ENCODE measurements around the gene PIH1D1.

PIH1D1 gene

DNA sequence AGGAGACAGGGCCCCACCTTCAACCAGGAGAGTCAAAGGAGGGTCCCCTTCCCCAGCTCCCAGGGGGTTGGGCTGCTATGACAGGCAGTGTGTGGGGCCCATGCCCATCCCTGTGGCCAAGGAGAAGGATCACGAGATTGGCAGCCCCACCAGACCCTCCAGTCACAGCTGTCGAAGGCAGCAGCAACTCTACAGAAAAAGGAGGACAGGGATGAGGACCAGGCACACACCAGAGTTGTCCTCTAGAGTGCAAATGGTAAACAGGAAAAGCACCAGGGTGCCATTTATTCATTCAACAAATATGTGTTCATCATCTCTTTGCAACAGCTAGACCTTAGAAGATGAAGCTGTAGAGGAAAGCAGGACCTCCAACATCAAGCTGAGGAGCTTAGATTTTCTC lies 32.4 kb downstream of the PIH1D1 start:
- TF ChIP-seq, protein P1, sequence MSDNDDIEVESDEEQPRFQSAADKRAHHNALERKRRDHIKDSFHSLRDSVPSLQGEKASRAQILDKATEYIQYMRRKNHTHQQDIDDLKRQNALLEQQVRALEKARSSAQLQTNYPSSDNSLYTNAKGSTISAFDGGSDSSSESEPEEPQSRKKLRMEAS (IDR thresholded peaks at IDR 0.05; ENCODE audit: low read depth, low read length): no peak
- TF ChIP-seq, protein P2, sequence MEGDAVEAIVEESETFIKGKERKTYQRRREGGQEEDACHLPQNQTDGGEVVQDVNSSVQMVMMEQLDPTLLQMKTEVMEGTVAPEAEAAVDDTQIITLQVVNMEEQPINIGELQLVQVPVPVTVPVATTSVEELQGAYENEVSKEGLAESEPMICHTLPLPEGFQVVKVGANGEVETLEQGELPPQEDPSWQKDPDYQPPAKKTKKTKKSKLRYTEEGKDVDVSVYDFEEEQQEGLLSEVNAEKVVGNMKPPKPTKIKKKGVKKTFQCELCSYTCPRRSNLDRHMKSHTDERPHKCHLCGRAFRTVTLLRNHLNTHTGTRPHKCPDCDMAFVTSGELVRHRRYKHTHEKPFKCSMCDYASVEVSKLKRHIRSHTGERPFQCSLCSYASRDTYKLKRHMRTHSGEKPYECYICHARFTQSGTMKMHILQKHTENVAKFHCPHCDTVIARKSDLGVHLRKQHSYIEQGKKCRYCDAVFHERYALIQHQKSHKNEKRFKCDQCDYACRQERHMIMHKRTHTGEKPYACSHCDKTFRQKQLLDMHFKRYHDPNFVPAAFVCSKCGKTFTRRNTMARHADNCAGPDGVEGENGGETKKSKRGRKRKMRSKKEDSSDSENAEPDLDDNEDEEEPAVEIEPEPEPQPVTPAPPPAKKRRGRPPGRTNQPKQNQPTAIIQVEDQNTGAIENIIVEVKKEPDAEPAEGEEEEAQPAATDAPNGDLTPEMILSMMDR (IDR thresholded peaks at IDR 0.05; ENCODE audit: low read depth, low read length): no peak
- TF ChIP-seq MYC (IDR thresholded peaks at IDR 0.05; ENCODE audit: low read depth, low read length) (no peak), POLR2A (IDR thresholded peaks at IDR 0.05; ENCODE audit: extremely low read depth, insufficient read length) (no peak)
- H3K4me3 ChIP-seq (ENCODE audit: low read depth, low read length): no peak overlapping the region
- DNase-seq (ENCODE audit: low read depth): no peak

DNA sequence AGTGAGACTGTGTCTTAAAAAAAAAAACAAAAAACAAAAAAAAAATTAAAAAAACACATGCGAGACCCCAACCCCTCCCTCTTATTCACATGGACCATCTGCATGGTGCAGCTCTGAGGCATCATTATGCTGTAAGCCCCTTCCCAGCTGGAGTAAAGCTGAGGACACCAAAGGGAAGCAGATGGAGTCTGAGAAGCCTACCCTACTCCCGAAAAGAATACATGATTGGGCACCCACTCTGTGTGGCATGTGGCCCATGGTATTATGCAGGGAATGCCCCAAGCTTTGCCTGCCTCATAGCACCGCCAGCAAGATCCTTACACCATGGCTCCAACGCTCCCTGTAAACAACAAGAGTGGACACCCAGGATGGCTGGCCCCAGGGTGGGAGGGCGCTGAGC lies 33.1 kb downstream of the PIH1D1 start:
- TF ChIP-seq MYC (IDR thresholded peaks at IDR 0.05; ENCODE audit: low read depth, low read length) (no peak), POLR2A (IDR thresholded peaks at IDR 0.05; ENCODE audit: extremely low read depth, insufficient read length) (no peak)
- TF ChIP-seq, protein P1 (IDR thresholded peaks at IDR 0.05; ENCODE audit: low read depth, low read length): no peak
- TF ChIP-seq, protein P2 (IDR thresholded peaks at IDR 0.05; ENCODE audit: low read depth, low read length): no peak
- no peak overlapping the region for H3K4me3 ChIP-seq (ENCODE audit: low read depth, low read length)
- no peak for DNase-seq (ENCODE audit: low read depth)

DNA sequence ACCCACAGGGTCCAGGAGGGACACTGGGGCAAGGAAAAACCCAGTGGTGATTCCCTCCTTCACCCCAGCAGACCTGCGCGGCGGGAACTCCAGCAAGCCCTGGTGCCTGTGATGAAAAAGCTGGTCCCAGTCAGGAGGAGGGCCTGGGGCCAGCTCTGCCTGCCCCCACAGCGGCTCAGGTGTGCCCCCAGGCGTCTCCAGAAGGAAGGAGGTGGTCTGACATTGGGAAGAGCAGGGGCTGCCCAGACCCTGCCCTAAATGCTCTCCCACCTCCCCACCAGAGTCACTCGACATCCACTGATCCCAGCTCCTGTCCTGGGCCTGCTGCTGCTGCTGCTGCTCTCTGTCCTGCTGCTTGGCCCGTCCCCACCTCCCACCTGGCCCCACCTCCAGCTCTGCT lies 34.5 kb downstream of the PIH1D1 start:
- H3K4me3 ChIP-seq (ENCODE audit: low read depth, low read length): no peak overlapping the region
- no peak for DNase-seq (ENCODE audit: low read depth)
- TF ChIP-seq, protein P2 (IDR thresholded peaks at IDR 0.05; ENCODE audit: low read depth, low read length): no peak
- no peak for TF ChIP-seq POLR2A (IDR thresholded peaks at IDR 0.05; ENCODE audit: extremely low read depth, insufficient read length)

DNA sequence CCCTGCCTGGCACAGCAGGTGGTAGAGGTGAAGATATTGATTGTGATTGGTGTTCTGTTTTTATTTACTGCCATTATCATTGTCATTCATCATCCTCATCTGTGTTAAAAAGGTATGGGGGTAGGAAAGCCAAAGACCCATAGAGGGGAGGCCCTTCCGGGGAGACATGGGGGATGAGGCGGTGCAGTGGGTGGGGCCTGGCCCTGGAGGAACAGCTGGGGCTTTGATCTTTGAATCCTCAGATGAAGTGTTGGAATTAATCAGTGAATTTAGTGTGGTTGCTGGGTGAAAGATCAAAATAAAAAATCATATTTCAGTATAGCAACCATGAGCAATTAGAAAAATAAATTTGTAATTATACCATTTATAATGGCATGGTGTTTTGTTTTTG lies 35.8 kb downstream of the PIH1D1 start:
- DNase-seq (ENCODE audit: low read depth): peak; percentile 65
- TF ChIP-seq MYC (IDR thresholded peaks at IDR 0.05; ENCODE audit: low read depth, low read length): no peak
- TF ChIP-seq, protein P2 (IDR thresholded peaks at IDR 0.05; ENCODE audit: low read depth, low read length): no peak
- TF ChIP-seq, protein P1 (IDR thresholded peaks at IDR 0.05; ENCODE audit: low read depth, low read length): no peak
- TF ChIP-seq POLR2A (IDR thresholded peaks at IDR 0.05; ENCODE audit: extremely low read depth, insufficient read length): no peak
- H3K4me3 ChIP-seq (ENCODE audit: low read depth, low read length): peak overlapping the region; percentile 49

DNA sequence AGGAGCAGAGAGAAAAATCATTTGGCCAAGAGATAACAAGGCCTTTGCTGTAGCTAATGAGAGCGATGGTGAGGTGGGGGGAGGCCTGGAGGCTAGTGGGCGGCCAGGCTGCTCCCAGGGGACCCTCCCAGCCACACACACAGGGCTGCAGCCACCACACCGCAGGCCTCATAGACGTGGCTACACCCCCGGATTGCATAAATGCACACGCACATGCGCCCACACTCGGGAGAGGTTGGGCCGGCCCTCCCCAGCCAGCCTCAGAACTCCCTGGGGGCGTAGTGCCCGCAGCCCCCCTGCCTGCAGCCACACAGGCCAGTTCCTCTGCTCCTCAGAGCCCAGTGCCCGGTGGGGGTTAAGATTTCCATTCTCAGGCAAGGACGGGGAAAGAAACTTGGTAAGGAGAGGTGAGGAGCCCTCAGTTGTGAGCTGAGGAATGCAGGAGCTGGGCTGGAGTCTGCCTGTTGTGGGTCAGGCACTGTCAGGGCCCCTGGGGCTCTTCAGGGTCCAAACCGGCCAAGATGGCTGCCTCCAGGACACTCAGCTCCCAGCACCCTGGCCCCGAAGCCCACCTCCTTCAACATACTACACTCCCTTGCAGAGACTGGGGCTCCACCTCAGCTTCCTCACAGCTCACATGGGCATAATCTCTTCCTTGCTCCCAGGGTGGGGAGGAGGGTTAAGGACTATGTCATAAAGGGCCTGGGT lies 36.4 kb downstream of the PIH1D1 start:
- TF ChIP-seq MYC (IDR thresholded peaks at IDR 0.05; ENCODE audit: low read depth, low read length): peak; percentile 94
- peak; percentile 48 for TF ChIP-seq POLR2A (IDR thresholded peaks at IDR 0.05; ENCODE audit: extremely low read depth, insufficient read length)
- TF ChIP-seq, protein P2 (IDR thresholded peaks at IDR 0.05; ENCODE audit: low read depth, low read length): no peak
- TF ChIP-seq, protein P1 (IDR thresholded peaks at IDR 0.05; ENCODE audit: low read depth, low read length): peak; percentile 95
- peak; percentile 99 for DNase-seq (ENCODE audit: low read depth)
- H3K4me3 ChIP-seq (ENCODE audit: low read depth, low read length): peak overlapping the region; percentile 49
